Left ventricle myocardium inferior (tissue), 1 donor: ENCODE results near the gene ARL8A. TPM values are rescaled to one million over a fixed set of nuclear protein-coding genes. Genes with fewer than 3 reads are reported as not detected.

Experiments
- DNase-seq: peaks from one replicate; pipeline ENCODE4 v3.0.0-alpha.2; 2020
- H3K27ac ChIP-seq: fragments of 200-600 bp; replicated peaks from 2 replicates; pipeline ENCODE4 v1.8.0; 2021
- H3K27me3 ChIP-seq: fragments of 200-600 bp; 2 replicates; pipeline ENCODE4 v1.8.0; 2021; ENCODE audit warnings: low read depth
- H3K36me3 ChIP-seq: fragments of 200-600 bp; 2 replicates; pipeline ENCODE4 v1.8.0; 2021
- H3K4me1 ChIP-seq: fragments of 200-600 bp; 2 replicates; pipeline ENCODE4 v1.8.0; 2021
- H3K4me3 ChIP-seq: fragments of 200-600 bp; 2 replicates; pipeline ENCODE4 v1.8.0; 2021; ENCODE audit warnings: mild to moderate bottlenecking, moderate library complexity
- H3K9me3 ChIP-seq: fragments of 200-600 bp; replicated peaks from 2 replicates; pipeline ENCODE4 v1.8.0; 2021
- intact Hi-C: fragments of 100-400 bp; cut with micrococcal nuclease; formaldehyde crosslinking; loops from one replicate; pipeline ENCODE4 v1.11.0; 2022
- total RNA-seq: library from RNA; stranded (reverse); fragmentation: NEBNext Ultra II Directional; extraction: Animal tissue kit (Norgen Biotek cat#: 25700); gene quantifications from one replicate; pipeline ENCODE4 v1.2.1, GENCODE V29; 2021
- TF ChIP-seq, protein P1 (sequence below): fragments of 200-600 bp; IDR thresholded peaks from 2 replicates; pipeline ENCODE4 v1.8.0; 2021; ENCODE audit warnings: antibody characterized with exemption, mild to moderate bottlenecking, borderline replicate concordance
- donor health status: DM: no; HTN: yes; CAD: no; lungs with severe emphysema.

ARL8A gene
- total RNA-seq, 1 donor from 2014 or later, result 64.7 TPM

GRCh38 chr1:202107801-202108731 is 36.5 kb downstream of the ARL8A start:
- no peak overlapping the region for H3K4me3 ChIP-seq
- H3K4me1 ChIP-seq, result peaks cover 49% of the 10 kb centered on the region
- no peaks in the 10 kb centered on the region for H3K9me3 ChIP-seq
- H3K27ac ChIP-seq, result peak overlapping the region; percentile 94
- intact Hi-C loops, result no loop called here
- TF ChIP-seq, protein P1, sequence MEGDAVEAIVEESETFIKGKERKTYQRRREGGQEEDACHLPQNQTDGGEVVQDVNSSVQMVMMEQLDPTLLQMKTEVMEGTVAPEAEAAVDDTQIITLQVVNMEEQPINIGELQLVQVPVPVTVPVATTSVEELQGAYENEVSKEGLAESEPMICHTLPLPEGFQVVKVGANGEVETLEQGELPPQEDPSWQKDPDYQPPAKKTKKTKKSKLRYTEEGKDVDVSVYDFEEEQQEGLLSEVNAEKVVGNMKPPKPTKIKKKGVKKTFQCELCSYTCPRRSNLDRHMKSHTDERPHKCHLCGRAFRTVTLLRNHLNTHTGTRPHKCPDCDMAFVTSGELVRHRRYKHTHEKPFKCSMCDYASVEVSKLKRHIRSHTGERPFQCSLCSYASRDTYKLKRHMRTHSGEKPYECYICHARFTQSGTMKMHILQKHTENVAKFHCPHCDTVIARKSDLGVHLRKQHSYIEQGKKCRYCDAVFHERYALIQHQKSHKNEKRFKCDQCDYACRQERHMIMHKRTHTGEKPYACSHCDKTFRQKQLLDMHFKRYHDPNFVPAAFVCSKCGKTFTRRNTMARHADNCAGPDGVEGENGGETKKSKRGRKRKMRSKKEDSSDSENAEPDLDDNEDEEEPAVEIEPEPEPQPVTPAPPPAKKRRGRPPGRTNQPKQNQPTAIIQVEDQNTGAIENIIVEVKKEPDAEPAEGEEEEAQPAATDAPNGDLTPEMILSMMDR, result no peak
- no peaks in the 10 kb centered on the region for H3K27me3 ChIP-seq
- DNase-seq, result peak; percentile 61
- no peaks in the 10 kb centered on the region for H3K36me3 ChIP-seq

DNA sequence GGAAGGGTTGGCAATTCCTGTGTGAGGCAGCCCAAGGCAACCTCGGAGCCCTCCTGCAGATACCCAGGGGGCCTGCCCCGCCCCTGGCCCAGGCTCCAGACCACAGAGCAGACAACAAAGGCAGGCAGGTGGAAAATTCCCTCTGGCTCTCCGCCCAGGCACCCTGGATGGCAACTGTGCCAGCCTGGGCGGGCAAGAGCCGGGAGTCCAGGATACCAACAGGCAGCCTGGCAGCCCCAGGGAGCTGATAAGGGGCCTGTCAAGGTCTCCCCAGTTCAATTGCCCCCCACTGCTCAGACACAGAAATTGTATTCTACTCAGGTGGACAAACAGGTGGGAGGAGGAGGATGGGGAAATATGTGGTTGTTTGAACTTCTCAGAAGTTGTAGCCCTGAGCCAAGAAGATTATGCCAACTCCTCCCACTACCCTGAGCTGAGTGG is 37.2 kb downstream of the ARL8A start:
- Histone ChIP-seq H3K9me3 (no peaks in the 10 kb centered on the region), H3K27me3 (no peaks in the 10 kb centered on the region), H3K4me3 (no peak overlapping the region), H3K4me1 (peaks cover 41% of the 10 kb centered on the region), H3K36me3 (no peaks in the 10 kb centered on the region), H3K27ac (peak overlapping the region; percentile 94)
- peak; percentile 78 for DNase-seq
- intact Hi-C loops, result no loop called here
- TF ChIP-seq, protein P1, result no peak

DNA sequence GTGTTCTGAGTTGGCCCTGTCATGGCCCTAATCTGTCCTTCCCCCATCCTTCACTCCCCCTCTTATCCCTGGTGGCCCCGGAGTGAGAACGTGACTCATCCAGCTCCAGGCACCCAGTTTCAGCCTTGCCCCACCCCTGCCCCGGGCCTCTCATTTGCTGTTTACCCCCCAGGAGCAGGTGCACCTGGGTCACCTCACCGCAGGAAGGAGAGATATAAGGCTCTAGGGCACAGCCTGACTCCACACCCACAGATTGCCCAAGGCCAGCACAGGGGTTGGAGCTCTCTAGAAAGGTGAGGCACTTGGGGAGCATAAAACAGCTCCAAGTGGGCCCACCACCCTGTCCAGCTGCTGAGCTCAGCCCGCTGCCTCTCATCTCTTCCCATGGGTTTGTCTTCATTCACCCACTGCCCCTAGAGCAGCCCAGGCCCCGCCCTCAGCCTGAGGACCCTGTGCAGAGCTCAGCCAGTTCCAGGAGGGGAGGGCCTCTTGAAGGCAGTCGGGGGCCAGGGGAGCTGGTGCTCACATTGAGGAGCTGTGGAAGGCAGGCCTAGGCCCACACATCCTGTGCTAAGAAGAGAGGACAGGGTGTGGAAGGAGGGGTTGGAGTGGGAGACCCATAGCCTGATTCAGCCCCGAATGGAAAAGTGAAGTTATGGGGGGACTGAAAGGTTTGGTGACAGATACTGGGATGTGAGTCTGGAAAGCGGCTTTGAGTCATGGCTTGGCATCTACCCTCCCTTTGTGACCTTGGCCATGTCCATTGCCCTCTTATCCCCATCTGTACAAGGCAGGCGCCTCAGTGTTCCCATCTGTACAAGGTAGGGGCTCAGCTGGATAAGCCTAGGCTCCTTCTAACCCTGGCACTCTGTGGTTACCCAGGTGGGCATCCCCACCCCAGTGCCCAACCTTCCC is 37.9 kb downstream of the ARL8A start:
- no peaks in the 10 kb centered on the region for H3K36me3 ChIP-seq
- no peaks in the 10 kb centered on the region for H3K27me3 ChIP-seq
- H3K27ac ChIP-seq, result peak overlapping the region; percentile 94
- TF ChIP-seq, protein P1, result no peak
- H3K9me3 ChIP-seq, result no peaks in the 10 kb centered on the region
- peaks cover 38% of the 10 kb centered on the region for H3K4me1 ChIP-seq
- H3K4me3 ChIP-seq, result no peak overlapping the region
- intact Hi-C loops, result no loop called here
- no peak for DNase-seq

DNA sequence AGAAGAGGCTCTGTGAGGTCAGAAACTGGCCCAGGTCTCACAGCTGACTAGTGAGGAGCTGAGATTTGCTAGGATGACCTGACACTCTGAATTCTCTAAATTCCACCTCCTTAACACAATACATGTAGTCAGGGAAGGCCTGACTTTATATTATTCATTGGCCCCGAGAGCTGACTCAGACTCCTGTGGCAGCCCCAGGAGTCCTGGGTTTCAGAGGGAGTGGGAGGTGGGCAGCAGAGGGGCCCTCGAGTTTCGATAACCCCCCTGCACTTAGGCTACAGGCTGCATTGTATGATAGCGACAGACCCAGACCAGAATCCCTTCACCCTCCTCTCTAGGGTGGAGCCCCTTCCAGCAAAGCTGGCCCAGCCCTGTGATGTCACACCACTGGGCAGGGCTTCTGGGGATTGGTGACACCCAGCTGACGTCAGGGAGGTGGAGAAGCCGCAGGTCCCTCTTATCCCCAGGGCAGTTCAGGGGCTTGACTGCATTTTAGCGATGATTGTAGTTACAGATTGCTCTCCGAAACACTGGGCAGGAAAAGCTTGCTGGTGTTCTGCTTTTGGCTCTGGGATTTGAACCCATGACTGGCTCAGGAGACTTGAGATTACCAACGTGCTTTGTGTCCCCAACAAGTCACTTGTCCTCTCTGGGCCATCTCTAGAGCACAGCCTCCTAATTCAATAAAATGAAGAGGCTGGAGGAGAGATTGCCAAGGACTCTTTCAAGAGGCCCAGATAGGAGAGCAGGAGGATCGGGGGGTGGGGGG is 38.8 kb downstream of the ARL8A start:
- Histone ChIP-seq H3K9me3 (no peaks in the 10 kb centered on the region), H3K27ac (no peak overlapping the region), H3K4me3 (no peak overlapping the region), H3K4me1 (peaks cover 38% of the 10 kb centered on the region), H3K27me3 (no peaks in the 10 kb centered on the region), H3K36me3 (no peaks in the 10 kb centered on the region)
- intact Hi-C loops, result no loop called here
- TF ChIP-seq, protein P1, result no peak
- no peak for DNase-seq

- no peaks in the 10 kb centered on the region for H3K36me3 ChIP-seq
- peaks cover 31% of the 10 kb centered on the region for H3K4me1 ChIP-seq
- H3K9me3 ChIP-seq, result no peaks in the 10 kb centered on the region
- H3K27ac ChIP-seq, result no peak overlapping the region
- no peaks in the 10 kb centered on the region for H3K27me3 ChIP-seq
- H3K4me3 ChIP-seq, result no peak overlapping the region
- intact Hi-C loops, result no loop called here
- DNase-seq, result no peak
- TF ChIP-seq, protein P1, result no peak
Observed at GRCh38 chr1:202104073-202104472, 40.5 kb downstream of the ARL8A start.
